PC-3 (cell line): ENCODE results near the gene HMCN1. TPM values are rescaled to one million over a fixed set of nuclear protein-coding genes. Genes with fewer than 3 reads are reported as not detected.
A peak's percentile ranks its signal among the peaks of the same experiment; 100 is the strongest.
"Not testable (repeated sequence)": the region's sequence is repeated elsewhere in the genome, so short reads cannot be mapped to it uniquely, and the experiment has no call there.

Experiments
- ATAC-seq: fragments of 200-7000 bp; cut with Tn5 transposase; 2 replicates; pipeline ENCODE4 v1.9.1; 2020; ENCODE audit warnings: mild to moderate bottlenecking, moderate library complexity
- BruUV-seq: library from RNA; stranded (reverse); fragments of 400-500 nt; replicated peaks from 2 replicates; lab custom pipeline; 2021; lab: Mats Ljungman, UMichigan
- CTCF ChIA-PET: fragments of 300-600 bp; sonication (Branson Sonifier 250); formaldehyde crosslinking; loops from one replicate; lab custom pipeline; 2022; ENCODE audit warnings: antibody characterized with exemption; lab: Charles Lee
- POLR2A ChIA-PET: fragments of 300-600 bp; sonication (Branson Sonifier 250); formaldehyde crosslinking; loops from one replicate; lab custom pipeline; 2022; ENCODE audit warnings: antibody characterized with exemption; ENCODE audit not compliant: unreplicated experiment; lab: Charles Lee
- DNase-seq: peaks from one replicate; pipeline ENCODE4 v3.0.0-alpha.2; 2015
- H2AFZ ChIP-seq: fragments of 300-600 bp; sonication (generic); 2 replicates; pipeline ENCODE4 v1.6.0; 2016; ENCODE audit warnings: antibody characterized with exemption, low read length
- H3F3A ChIP-seq: fragments of 300-600 bp; sonication (generic); one replicate; pipeline ENCODE4 v1.6.0; 2017; ENCODE audit warnings: antibody characterized with exemption, low read length, control low read depth, mild to moderate bottlenecking; ENCODE audit not compliant: unreplicated experiment
- H3K27ac ChIP-seq: fragments of 300-600 bp; sonication (generic); 2 replicates; pipeline ENCODE4 v1.5.1; 2016; ENCODE audit warnings: mild to moderate bottlenecking, low read length
- H3K27me3 ChIP-seq: fragments of 300-600 bp; sonication (generic); 2 replicates; pipeline ENCODE4 v1.6.1; 2016; ENCODE audit warnings: low read length, mixed read lengths
- H3K36me3 ChIP-seq: fragments of 300-600 bp; sonication (generic); 2 replicates; pipeline ENCODE4 v1.6.1; 2016; ENCODE audit warnings: low read depth, mixed run types, low read length, mixed read lengths
- H3K4me1 ChIP-seq: fragments of 300-600 bp; sonication (generic); 2 replicates; pipeline ENCODE4 v1.5.1; 2016; ENCODE audit warnings: low read length; ENCODE audit not compliant: insufficient read depth
- H3K4me2 ChIP-seq: fragments of 300-600 bp; sonication (generic); 2 replicates; pipeline ENCODE4 v1.6.0; 2016; ENCODE audit warnings: low read length
- H3K4me3 ChIP-seq: fragments of 300-600 bp; sonication (generic); 2 replicates; pipeline ENCODE4 v1.5.1; 2016; ENCODE audit warnings: mild to moderate bottlenecking, low read length, mixed read lengths
- H3K79me2 ChIP-seq: fragments of 300-600 bp; sonication (generic); 2 replicates; pipeline ENCODE4 v1.6.1; 2017; ENCODE audit warnings: low read length, mixed read lengths
- H3K9ac ChIP-seq: fragments of 300-600 bp; sonication (generic); 2 replicates; pipeline ENCODE4 v1.6.0; 2016; ENCODE audit warnings: mild to moderate bottlenecking, low read length
- H3K9me2 ChIP-seq: fragments of 300-600 bp; sonication (generic); replicated peaks from 2 replicates; pipeline ENCODE4 v1.6.1; 2016; ENCODE audit warnings: mixed run types, low read length, mixed read lengths
- H3K9me3 ChIP-seq: fragments of 300-600 bp; sonication (generic); 2 replicates; pipeline ENCODE4 v1.6.1; 2016; ENCODE audit warnings: low read length, mixed read lengths
- H4K20me1 ChIP-seq: fragments of 300-600 bp; sonication (generic); 2 replicates; pipeline ENCODE4 v1.6.1; 2016; ENCODE audit warnings: low read length, mixed read lengths
- CTCF ChIP-seq: fragments of 300-600 bp; sonication (generic); conservative IDR thresholded peaks from 2 replicates; pipeline ENCODE4 v1.5.1; 2017; ENCODE audit warnings: antibody characterized with exemption, low read depth, mild to moderate bottlenecking, low read length
- EZH2 ChIP-seq: fragments of 300-600 bp; sonication (generic); IDR thresholded peaks from one replicate; pipeline ENCODE4 v1.6.1; 2017; ENCODE audit warnings: antibody characterized with exemption, mild to moderate bottlenecking, low read length; ENCODE audit not compliant: unreplicated experiment
- EZH2phosphoT487 ChIP-seq: fragments of 300-600 bp; sonication (generic); IDR thresholded peaks from 2 replicates; pipeline ENCODE4 v1.6.1; 2018; ENCODE audit warnings: mild to moderate bottlenecking, antibody characterized with exemption, low read length, borderline replicate concordance
- intact Hi-C: fragments of 100-400 bp; cut with micrococcal nuclease; formaldehyde crosslinking; loops from 2 replicates; pipeline ENCODE4 v1.9.0; 2023
- total RNA-seq: library from RNA; depleted of rRNA; stranded (reverse); fragments of >200 nt; gene quantifications from 2 replicates; pipeline ENCODE4 v1.2.3, GENCODE V29; 2014

HMCN1 gene
- total RNA-seq, 1 experiment from 2014 or later: 0.66 TPM

DNA sequence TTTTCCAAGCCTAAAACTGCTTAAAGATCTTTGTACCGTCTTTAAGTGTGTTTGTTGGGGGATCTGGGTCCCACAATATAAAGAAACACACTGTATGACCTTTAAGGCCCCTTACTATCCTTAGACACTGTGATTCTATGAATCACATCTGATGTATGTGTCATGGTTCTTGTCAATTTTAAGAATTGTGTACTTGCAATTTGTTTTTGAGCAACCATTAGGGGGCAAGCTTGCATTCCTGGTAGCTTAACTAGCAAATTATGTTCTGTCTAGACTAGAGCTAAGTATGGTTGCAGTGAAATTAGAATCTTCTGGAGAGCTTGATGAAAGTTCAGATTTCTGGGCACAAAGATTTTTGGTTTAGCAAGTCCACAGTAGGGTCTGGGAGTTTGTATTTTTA lies 421.4 kb downstream of the HMCN1 start:
- peaks cover 46% of the 10 kb centered on the region for H3K4me1 ChIP-seq
- no peak overlapping the region; the same call in 1 of the 2 replicates for H3K27ac ChIP-seq
- ATAC-seq (peak; percentile 50), DNase-seq (peak; percentile 75)
- BruUV-seq: no TSS peak
- CTCF ChIA-PET: interaction anchor here (0.6 to 1.6 kb wide), 2 partner anchors 57 to 435 kb away, joined by 3 to 13 read pairs; no protein-coding TSS in a partner anchor
- no peaks in the 10 kb centered on the region for H3K79me2 ChIP-seq
- POLR2A ChIA-PET: no interaction called here
- H3K9me2 ChIP-seq: no peaks in the 10 kb centered on the region
- H3F3A ChIP-seq: no peaks in the 10 kb centered on the region
- no peaks in the 10 kb centered on the region for H4K20me1 ChIP-seq
- H3K9me3 ChIP-seq: no peaks in the 10 kb centered on the region
- H2AFZ ChIP-seq: no peak overlapping the region
- intact Hi-C loops: loop anchor here (1.0 to 10.0 kb wide), 3 partner anchors 98 to 342 kb away; no protein-coding TSS in a partner anchor
- no peak overlapping the region for H3K4me2 ChIP-seq
- no peak overlapping the region for H3K9ac ChIP-seq
- no peak for TF ChIP-seq EZH2
- peak; percentile 80 for TF ChIP-seq CTCF
- TF ChIP-seq EZH2phosphoT487: no peak
- H3K36me3 ChIP-seq: no peaks in the 10 kb centered on the region
- no peak overlapping the region for H3K4me3 ChIP-seq
- H3K27me3 ChIP-seq: no peaks in the 10 kb centered on the region

DNA sequence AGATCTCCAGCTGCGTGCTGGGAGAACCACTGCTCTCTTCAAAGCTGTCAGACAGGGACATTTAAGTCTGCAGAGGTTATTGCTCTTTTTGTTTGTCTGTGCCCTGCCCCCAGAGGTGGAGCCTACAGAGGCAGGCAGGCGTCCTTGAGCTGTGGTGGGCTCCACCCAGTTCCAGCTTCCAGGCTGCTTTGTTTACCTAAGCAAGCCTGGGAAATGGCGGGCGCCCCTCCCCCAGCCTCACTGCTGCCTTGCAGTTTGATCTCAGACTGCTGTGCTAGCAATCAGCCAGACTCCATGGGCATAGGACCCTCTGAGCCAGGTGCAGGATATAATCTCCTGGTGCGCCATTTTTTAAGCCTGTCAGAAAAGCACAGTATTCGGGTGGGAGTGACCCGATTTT lies 428.7 kb downstream of the HMCN1 start:
- H3K27me3 ChIP-seq, H3K27ac ChIP-seq, ATAC-seq, H3F3A ChIP-seq, intact Hi-C loops, BruUV-seq, DNase-seq, H3K9me3 ChIP-seq, H3K9me2 ChIP-seq, H3K9ac ChIP-seq, H3K4me2 ChIP-seq, POLR2A ChIA-PET, H4K20me1 ChIP-seq, CTCF ChIA-PET, H3K4me3 ChIP-seq, H2AFZ ChIP-seq, H3K36me3 ChIP-seq, H3K79me2 ChIP-seq: not testable (repeated sequence)
- H3K4me1 ChIP-seq: peaks cover 10% of the 10 kb centered on the region

DNA sequence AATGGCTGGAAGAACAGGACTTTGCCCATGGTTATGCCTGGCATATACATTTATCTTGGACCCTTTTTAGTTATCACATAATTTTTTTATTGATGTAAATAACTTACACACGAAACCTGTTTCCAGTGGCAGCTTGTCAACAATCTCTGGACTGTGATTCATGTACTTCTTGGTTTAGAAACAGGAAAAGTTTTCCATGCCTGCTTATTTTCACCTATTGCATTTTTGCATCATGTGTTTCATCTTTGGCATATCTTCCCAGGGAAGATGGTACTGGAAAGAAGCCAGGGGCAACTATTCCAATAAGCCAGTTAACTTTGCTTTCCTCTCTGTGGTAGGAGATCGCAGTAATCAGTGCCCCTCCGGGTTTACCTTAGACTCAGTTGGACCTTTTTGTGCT lies 430.6 kb downstream of the HMCN1 start:
- H3K4me1 ChIP-seq: peaks cover 10% of the 10 kb centered on the region
- H3K27ac ChIP-seq: peak overlapping the region; percentile 46
- no peak overlapping the region for H3K9ac ChIP-seq
- no peaks in the 10 kb centered on the region for H3K27me3 ChIP-seq
- no peak overlapping the region for H3K4me3 ChIP-seq
- ChIA-PET POLR2A (no interaction called here), CTCF (interaction anchor here (0.6 kb wide), 1 partner anchor 167 kb away, joined by 3 read pairs; no protein-coding TSS in a partner anchor)
- no peaks in the 10 kb centered on the region for H3K9me2 ChIP-seq
- H3K4me2 ChIP-seq: peak overlapping the region; percentile 20; the same call in 1 of the 2 replicates
- no peak overlapping the region for H2AFZ ChIP-seq
- no peaks in the 10 kb centered on the region for H3K36me3 ChIP-seq
- no peaks in the 10 kb centered on the region for H3K79me2 ChIP-seq
- DNase-seq (peak; percentile 29), ATAC-seq (no peak)
- no peaks in the 10 kb centered on the region for H3F3A ChIP-seq
- no peaks in the 10 kb centered on the region for H3K9me3 ChIP-seq
- intact Hi-C loops: no loop called here
- no TSS peak for BruUV-seq
- TF ChIP-seq EZH2 (no peak), EZH2phosphoT487 (no peak), CTCF (no peak)
- no peaks in the 10 kb centered on the region for H4K20me1 ChIP-seq
